Breast epithelium (tissue), 4 donors: Measurements from ENCODE around the gene SERPINI1. TPM values are rescaled to one million over a fixed set of nuclear protein-coding genes. Genes with fewer than 3 reads are reported as not detected.

Source experiments
- DNase-seq, 2 donors: peaks; one replicate each; pipeline ENCODE4 v3.0.0-alpha.2; 2019; ENCODE audit warnings: low spot score in 2 of 2
- H3K27ac ChIP-seq, 2 donors: fragments of 200-600 bp; sonication (generic) in 1 of 2; one replicate each; pipeline ENCODE4 v1.5.1; 2016 to 2019; ENCODE audit warnings: mild to moderate bottlenecking in 1 of 2
- H3K27me3 ChIP-seq, 2 donors: fragments of 200-600 bp; sonication (generic) in 1 of 2; one replicate each; pipeline versions ENCODE4 v1.5.1 to v1.6.0; 2017 to 2019; ENCODE audit warnings: control low read depth in 1 of 2, mild to moderate bottlenecking in 1 of 2
- H3K36me3 ChIP-seq: fragments of 200-600 bp; one replicate; pipeline ENCODE4 v1.5.1; 2019
- H3K4me1 ChIP-seq, 2 donors: fragments of 200-600 bp; sonication (generic); one replicate each; pipeline ENCODE4 v1.5.1; 2016 to 2019; ENCODE audit warnings: control low read depth in 1 of 2
- H3K4me3 ChIP-seq, 3 donors: fragments of 200-600 bp; sonication (generic); 1 replicate in 2 of 3; 2 replicates in 1 of 3; pipeline ENCODE4 v1.5.1; 2016 to 2019; ENCODE audit warnings: mild to moderate bottlenecking in 3 of 3, moderate library complexity in 2 of 3
- H3K9me3 ChIP-seq, 2 donors: fragments of 200-600 bp; sonication (generic) in 1 of 2; one replicate each; pipeline ENCODE4 v1.5.1; 2016 to 2019; ENCODE audit warnings: control low read depth in 1 of 2
- CTCF ChIP-seq, 3 donors: fragments of 450-650 bp; IDR thresholded peaks; one replicate each; pipeline ENCODE4 v1.5.1; 2016 to 2017; ENCODE audit warnings: antibody characterized with exemption in 3 of 3, mild to moderate bottlenecking in 3 of 3, moderate library complexity in 3 of 3
- POLR2A ChIP-seq: fragments of 450-650 bp; IDR thresholded peaks from one replicate; pipeline ENCODE4 v1.6.1; 2016; ENCODE audit warnings: antibody characterized with exemption, mild to moderate bottlenecking, moderate library complexity
- POLR2AphosphoS5 ChIP-seq, 3 donors: sonication (generic); formaldehyde crosslinking; IDR thresholded peaks; one replicate each; pipeline ENCODE4 v1.6.1; 2017; ENCODE audit warnings: antibody characterized with exemption in 3 of 3
- intact Hi-C: fragments of 100-400 bp; cut with DNase I; formaldehyde crosslinking; loops from one replicate; pipeline ENCODE4 v1.15.1; 2023; ENCODE audit warnings: low total_unique reads
- total RNA-seq, 3 donors: library from RNA; depleted of rRNA; stranded (reverse); fragments of >200 nt; gene quantifications; one replicate each; pipeline ENCODE4 v1.1.0, GENCODE V29; 2016

SERPINI1 gene
- total RNA-seq, 3 donors from 2014 or later, result 4.3 to 10.8 (median 6.3) TPM

GRCh38 chr3:167740961-167741587 is 5.6 kb downstream of the SERPINI1 start:
- no peak for DNase-seq
- Histone ChIP-seq H3K9me3 (no peaks in the 10 kb centered on the region), H3K27me3 (no peaks in the 10 kb centered on the region), H3K36me3 (no peaks in the 10 kb centered on the region), H3K4me1 (no peaks in the 10 kb centered on the region), H3K27ac (no peak overlapping the region), H3K4me3 (no peak overlapping the region)
- no peak for TF ChIP-seq POLR2A
- TF ChIP-seq POLR2AphosphoS5 (IDR thresholded peaks at IDR 0.05), result no peak
- TF ChIP-seq CTCF (IDR thresholded peaks at IDR 0.05), result no peak
- intact Hi-C loops, result no loop called here

- TF ChIP-seq POLR2A, result no peak
- TF ChIP-seq POLR2AphosphoS5 (IDR thresholded peaks at IDR 0.05), result no peak
- no peak for DNase-seq
- H3K9me3 ChIP-seq, result no peaks in the 10 kb centered on the region
- H3K4me1 ChIP-seq, result no peaks in the 10 kb centered on the region
- no peaks in the 10 kb centered on the region for H3K27me3 ChIP-seq
- no peak overlapping the region for H3K4me3 ChIP-seq
- H3K36me3 ChIP-seq, result no peaks in the 10 kb centered on the region
- intact Hi-C loops, result no loop called here
- H3K27ac ChIP-seq, result no peak overlapping the region
Measured at GRCh38 chr3:167742338-167742737, 6.8 kb downstream of the SERPINI1 start.

- H3K4me1 ChIP-seq, result no peaks in the 10 kb centered on the region
- no peak overlapping the region for H3K27ac ChIP-seq
- H3K4me3 ChIP-seq, result no peak overlapping the region
- H3K36me3 ChIP-seq, result no peaks in the 10 kb centered on the region
- H3K27me3 ChIP-seq, result no peaks in the 10 kb centered on the region
- no peaks in the 10 kb centered on the region for H3K9me3 ChIP-seq
- no peak for TF ChIP-seq POLR2A
- intact Hi-C loops, result no loop called here
- DNase-seq, result no peak
Measured at GRCh38 chr3:167743799-167744198, 8.3 kb downstream of the SERPINI1 start.

- Histone ChIP-seq H3K36me3 (no peaks in the 10 kb centered on the region), H3K27ac (no peak overlapping the region), H3K4me3 (no peak overlapping the region), H3K27me3 (no peaks in the 10 kb centered on the region), H3K4me1 (no peaks in the 10 kb centered on the region), H3K9me3 (no peaks in the 10 kb centered on the region)
- intact Hi-C loops, result no loop called here
- TF ChIP-seq POLR2AphosphoS5 (IDR thresholded peaks at IDR 0.05), result no peak
- no peak for DNase-seq
Measured at GRCh38 chr3:167749209-167749608, 13.7 kb downstream of the SERPINI1 start.

- H3K27me3 ChIP-seq, result no peaks in the 10 kb centered on the region
- no peaks in the 10 kb centered on the region for H3K36me3 ChIP-seq
- TF ChIP-seq POLR2AphosphoS5 (IDR thresholded peaks at IDR 0.05) (no peak), CTCF (IDR thresholded peaks at IDR 0.05) (no peak), POLR2A (no peak)
- H3K9me3 ChIP-seq, result no peaks in the 10 kb centered on the region
- intact Hi-C loops, result no loop called here
- no peak for DNase-seq
- H3K27ac ChIP-seq, result no peak overlapping the region
- H3K4me3 ChIP-seq, result no peak overlapping the region
- no peaks in the 10 kb centered on the region for H3K4me1 ChIP-seq
Measured at GRCh38 chr3:167749728-167750127, 14.2 kb downstream of the SERPINI1 start.

GRCh38 chr3:167750272-167750971 is 14.9 kb downstream of the SERPINI1 start:
- Histone ChIP-seq H3K4me1 (no peaks in the 10 kb centered on the region), H3K27me3 (no peaks in the 10 kb centered on the region), H3K9me3 (no peaks in the 10 kb centered on the region), H3K36me3 (no peaks in the 10 kb centered on the region), H3K27ac (no peak overlapping the region), H3K4me3 (no peak overlapping the region)
- no peak for DNase-seq
- intact Hi-C loops, result no loop called here
- TF ChIP-seq CTCF (IDR thresholded peaks at IDR 0.05), result no peak
- TF ChIP-seq POLR2A, result no peak
- TF ChIP-seq POLR2AphosphoS5 (IDR thresholded peaks at IDR 0.05), result no peak
